Body of pancreas (tissue), 4 donors: ENCODE data around the gene LIPC. TPM values are rescaled to one million over a fixed set of nuclear protein-coding genes. Genes with fewer than 3 reads are reported as not detected.

ENCODE experiments used
- ATAC-seq: fragments of 150-250 bp; one replicate; pipeline ENCODE4 v1.9.1; 2016
- DNase-seq, 4 donors: peaks; one replicate each; pipeline ENCODE4 v3.0.0-alpha.2; 2019
- H3K27ac ChIP-seq, 4 donors: fragments of 200-600 bp; sonication (generic); 1 replicate in 3 of 4; 2 replicates in 1 of 4; pipeline versions ENCODE4 v1.5.1 to v1.6.1; 2016 to 2019; ENCODE audit warnings: mild to moderate bottlenecking in 1 of 4, mixed read lengths in 1 of 4, moderate library complexity in 1 of 4
- H3K27me3 ChIP-seq, 2 donors: fragments of 200-600 bp; sonication (generic); one replicate each; pipeline ENCODE4 v1.6.0; 2016; ENCODE audit warnings: mild to moderate bottlenecking in 1 of 2
- H3K36me3 ChIP-seq, 2 donors: fragments of 200-600 bp; sonication (generic); replicated peaks in 1 of 2; 2 replicates each; pipeline ENCODE4 v1.5.1; 2016; ENCODE audit warnings: low read depth in 2 of 2; ENCODE audit not compliant: insufficient read depth in 1 of 2
- H3K4me1 ChIP-seq: fragments of 200-600 bp; sonication (generic); one replicate; pipeline ENCODE4 v1.6.0; 2016
- H3K4me3 ChIP-seq, 2 donors: fragments of 200-600 bp; sonication (generic); 1 replicate in 1 of 2; 2 replicates in 1 of 2; pipeline ENCODE4 v1.5.1; 2016 to 2019
- H3K9me3 ChIP-seq, 3 donors: fragments of 200-600 bp; sonication (generic); 1 replicate in 2 of 3; 2 replicates in 1 of 3; pipeline ENCODE4 v1.5.1; 2016
- CTCF ChIP-seq, 7 experiments: fragments of 450-650 bp in 4 of 7; fragments of 200-600 bp in 3 of 7; sonication (generic) in 3 of 7; IDR thresholded peaks; one replicate each; pipeline ENCODE4 v1.5.1; 2016 to 2019; ENCODE audit warnings: antibody characterized with exemption in 7 of 7
- POLR2A ChIP-seq, 3 donors: fragments of 450-650 bp; IDR thresholded peaks; one replicate each; pipeline ENCODE4 v1.6.1; 2016; ENCODE audit warnings: antibody characterized with exemption in 3 of 3, mild to moderate bottlenecking in 2 of 3
- WGBS, 2 donors: methylation state at CpG; one replicate each; pipeline ENCODE4 v1.1.5; 2017; 5-methylcytosine and 5-hydroxymethylcytosine counted together
- intact Hi-C: fragments of 100-400 bp; cut with DNase I; formaldehyde crosslinking; loops from one replicate; pipeline ENCODE4 v1.15.1; 2023
- total RNA-seq, 2 donors: library from RNA; depleted of rRNA; stranded (reverse); fragments of >200 nt; gene quantifications; one replicate each; pipeline ENCODE4 v1.1.0, GENCODE V29; 2016

LIPC gene
- total RNA-seq, 2 donors from 2014 or later: 1.6 to 2.3 TPM

- Histone ChIP-seq H3K4me3 (no peak overlapping the region), H3K4me1 (peaks cover 14% of the 10 kb centered on the region), H3K36me3 (no peaks in the 10 kb centered on the region), H3K27ac (no peak overlapping the region), H3K9me3 (no peaks in the 10 kb centered on the region), H3K27me3 (no peaks in the 10 kb centered on the region)
- DNase-seq (no peak), ATAC-seq (no peak)
- intact Hi-C loops: no loop called here
- 94 to 96% methylated on average over 7 of the region's 7 CpGs for WGBS, 2 donors
- no peak for TF ChIP-seq CTCF (IDR thresholded peaks at IDR 0.05)
- no peak for TF ChIP-seq POLR2A (IDR thresholded peaks at IDR 0.05)
Measured at GRCh38 chr15:58549785-58550074, 117.9 kb downstream of the LIPC start.

- no peak overlapping the region for H3K4me3 ChIP-seq
- no peak overlapping the region for H3K27ac ChIP-seq
- no peak for TF ChIP-seq CTCF (IDR thresholded peaks at IDR 0.05)
- TF ChIP-seq POLR2A (IDR thresholded peaks at IDR 0.05): no peak
- no peaks in the 10 kb centered on the region for H3K9me3 ChIP-seq
- H3K27me3 ChIP-seq: no peaks in the 10 kb centered on the region
- ATAC-seq (no peak), DNase-seq (no peak)
- peaks cover 14% of the 10 kb centered on the region for H3K4me1 ChIP-seq
- 87 to 94% methylated on average over 10 of the region's 10 CpGs for WGBS, 2 donors
- no peaks in the 10 kb centered on the region for H3K36me3 ChIP-seq
- intact Hi-C loops: no loop called here
Measured at GRCh38 chr15:58551084-58551763, 119.4 kb downstream of the LIPC start.

GRCh38 chr15:58551764-58552504 is 120.1 kb downstream of the LIPC start:
- H3K36me3 ChIP-seq: no peaks in the 10 kb centered on the region
- intact Hi-C loops: no loop called here
- TF ChIP-seq POLR2A (IDR thresholded peaks at IDR 0.05): no peak
- TF ChIP-seq CTCF (IDR thresholded peaks at IDR 0.05): no peak
- no peak overlapping the region for H3K4me3 ChIP-seq
- ATAC-seq (no peak), DNase-seq (peak in 1 of 4 donors; percentile 27)
- peaks cover 9% of the 10 kb centered on the region for H3K4me1 ChIP-seq
- H3K27ac ChIP-seq: no peak overlapping the region
- 73 to 76% methylated on average over 23 of the region's 23 CpGs for WGBS, 2 donors
- no peaks in the 10 kb centered on the region for H3K27me3 ChIP-seq
- no peaks in the 10 kb centered on the region for H3K9me3 ChIP-seq

- no peak overlapping the region for H3K4me3 ChIP-seq
- peaks cover 4% of the 10 kb centered on the region for H3K4me1 ChIP-seq
- no peaks in the 10 kb centered on the region for H3K36me3 ChIP-seq
- no peak overlapping the region for H3K27ac ChIP-seq
- intact Hi-C loops: no loop called here
- WGBS, 2 donors: 83 to 86% methylated on average over 19 to 23 of the region's 24 CpGs
- TF ChIP-seq POLR2A (IDR thresholded peaks at IDR 0.05): no peak
- no peak for TF ChIP-seq CTCF (IDR thresholded peaks at IDR 0.05)
- ATAC-seq (no peak), DNase-seq (no peak)
- H3K27me3 ChIP-seq: no peaks in the 10 kb centered on the region
- H3K9me3 ChIP-seq: no peaks in the 10 kb centered on the region
Measured at GRCh38 chr15:58552505-58553364, 120.9 kb downstream of the LIPC start.
